ENCODE results near the gene PTPRQ.
"Not testable (repeated sequence)": the region's sequence is repeated elsewhere in the genome, so short reads cannot be mapped to it uniquely, and the experiment has no call there.

PTPRQ gene

GRCh38 chr12:80443974-80444666 lies at the start of gene PTPRQ:
Gene PTPRQ, plus strand, starts transcription at chr12:80444235. Its CDS starts 111 bp downstream, at chr12:80444346.
- DNase-seq (ENCODE audit: low spot score) = no peak

GRCh38 chr12:80400571-80400991 lies 43.5 kb upstream of the PTPRQ start:
- no peak for DNase-seq (ENCODE audit: low spot score)

- no peak for DNase-seq (ENCODE audit: low spot score)
These were observed 42.8 kb upstream of the PTPRQ start for GRCh38 chr12:80401191-80401590.

- no peak for DNase-seq (ENCODE audit: low spot score)
These were observed 39.4 kb upstream of the PTPRQ start for GRCh38 chr12:80404629-80405028.

GRCh38 chr12:80406253-80406652 lies 37.8 kb upstream of the PTPRQ start:
- no peak for DNase-seq (ENCODE audit: low spot score)

GRCh38 chr12:80411787-80412186 lies 32.2 kb upstream of the PTPRQ start:
- no peak for DNase-seq (ENCODE audit: low spot score)

GRCh38 chr12:80412343-80412953 lies 31.6 kb upstream of the PTPRQ start:
- peak; percentile 62 for DNase-seq (ENCODE audit: low spot score)

- DNase-seq (ENCODE audit: low spot score) = no peak
These were observed 30.6 kb upstream of the PTPRQ start for GRCh38 chr12:80413462-80413861.

GRCh38 chr12:80415466-80415865 lies 28.6 kb upstream of the PTPRQ start:
- no peak for DNase-seq (ENCODE audit: low spot score)

- no peak for DNase-seq (ENCODE audit: low spot score)
These were observed 24.4 kb upstream of the PTPRQ start for GRCh38 chr12:80419644-80420043.

- no peak for DNase-seq (ENCODE audit: low spot score)
These were observed 24.0 kb upstream of the PTPRQ start for GRCh38 chr12:80420075-80420474.

GRCh38 chr12:80422550-80422949 lies 21.5 kb upstream of the PTPRQ start:
- no peak for DNase-seq (ENCODE audit: low spot score)

- DNase-seq (ENCODE audit: low spot score) = no peak
These were observed 12.0 kb upstream of the PTPRQ start for GRCh38 chr12:80432061-80432460.

- peak; percentile 29 for DNase-seq (ENCODE audit: low spot score)
These were observed 2.1 kb upstream of the PTPRQ start for GRCh38 chr12:80441921-80442320.

- no peak for DNase-seq (ENCODE audit: low spot score)
These were observed 1.4 kb upstream of the PTPRQ start for GRCh38 chr12:80442426-80443222.

GRCh38 chr12:80445083-80445793 lies 1.2 kb downstream of the PTPRQ start:
- no peak for DNase-seq (ENCODE audit: low spot score)

- no peak for DNase-seq (ENCODE audit: low spot score)
These were observed 12.5 kb downstream of the PTPRQ start for GRCh38 chr12:80456513-80456912.

GRCh38 chr12:80460972-80461371 lies 16.9 kb downstream of the PTPRQ start:
- no peak for DNase-seq (ENCODE audit: low spot score)

GRCh38 chr12:80461851-80462250 lies 17.8 kb downstream of the PTPRQ start:
- not testable (repeated sequence) for DNase-seq (ENCODE audit: low spot score)

GRCh38 chr12:80469681-80470080 lies 25.6 kb downstream of the PTPRQ start:
- no peak for DNase-seq (ENCODE audit: low spot score)

- no peak for DNase-seq (ENCODE audit: low spot score)
These were observed 26.4 kb downstream of the PTPRQ start for GRCh38 chr12:80470403-80470802.

GRCh38 chr12:80472236-80472635 lies 28.2 kb downstream of the PTPRQ start:
- DNase-seq (ENCODE audit: low spot score) = no peak
